GM19240 (cell line): ENCODE measurements around the gene KCNG2.
A peak's percentile ranks its signal among the peaks of the same experiment; 100 is the strongest.
"Not testable (repeated sequence)": the region's sequence is repeated elsewhere in the genome, so short reads cannot be mapped to it uniquely, and the experiment has no call there.

Experiments
- DNase-seq: peaks from one replicate; pipeline ENCODE4 v3.0.0; 2011; ENCODE audit warnings: low spot score; ENCODE audit not compliant: insufficient read length

KCNG2 gene

DNA sequence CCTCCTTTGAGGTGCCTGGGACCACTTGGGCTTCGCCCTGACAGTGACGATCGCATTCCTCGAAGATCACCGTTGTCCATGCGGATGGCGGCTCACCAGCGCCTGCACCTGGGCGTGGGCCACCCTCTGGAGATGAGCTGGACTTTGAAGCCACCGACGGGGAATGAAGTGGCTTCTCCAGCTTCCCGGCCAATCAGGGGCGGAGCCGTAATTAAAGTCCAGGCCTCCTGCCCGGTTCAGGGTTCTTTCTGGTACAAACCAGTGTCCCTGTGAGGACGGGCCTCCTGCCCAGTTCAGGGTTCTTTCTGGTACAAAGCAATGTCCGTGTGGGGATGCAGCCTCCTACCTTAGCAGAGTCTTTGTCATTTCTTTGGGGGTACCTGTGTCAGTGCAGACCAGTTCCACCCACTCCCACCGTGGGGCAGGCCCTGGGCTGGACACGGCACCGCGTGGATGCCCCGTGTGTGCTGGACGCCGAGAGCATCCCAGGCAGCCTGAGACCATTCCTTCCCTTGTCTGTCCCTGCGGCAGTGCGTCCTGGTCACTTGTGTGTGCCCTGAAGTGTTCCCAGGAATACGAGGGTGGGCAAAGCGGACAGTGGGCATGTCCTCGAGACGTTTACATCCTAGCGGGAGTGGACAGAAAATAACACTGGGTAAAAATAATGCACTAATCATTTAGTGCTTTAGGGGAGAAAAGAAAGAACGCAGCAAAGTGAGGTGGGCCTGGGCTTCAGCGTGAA is 55.0 kb downstream of the KCNG2 start:
- no peak for DNase-seq

DNA sequence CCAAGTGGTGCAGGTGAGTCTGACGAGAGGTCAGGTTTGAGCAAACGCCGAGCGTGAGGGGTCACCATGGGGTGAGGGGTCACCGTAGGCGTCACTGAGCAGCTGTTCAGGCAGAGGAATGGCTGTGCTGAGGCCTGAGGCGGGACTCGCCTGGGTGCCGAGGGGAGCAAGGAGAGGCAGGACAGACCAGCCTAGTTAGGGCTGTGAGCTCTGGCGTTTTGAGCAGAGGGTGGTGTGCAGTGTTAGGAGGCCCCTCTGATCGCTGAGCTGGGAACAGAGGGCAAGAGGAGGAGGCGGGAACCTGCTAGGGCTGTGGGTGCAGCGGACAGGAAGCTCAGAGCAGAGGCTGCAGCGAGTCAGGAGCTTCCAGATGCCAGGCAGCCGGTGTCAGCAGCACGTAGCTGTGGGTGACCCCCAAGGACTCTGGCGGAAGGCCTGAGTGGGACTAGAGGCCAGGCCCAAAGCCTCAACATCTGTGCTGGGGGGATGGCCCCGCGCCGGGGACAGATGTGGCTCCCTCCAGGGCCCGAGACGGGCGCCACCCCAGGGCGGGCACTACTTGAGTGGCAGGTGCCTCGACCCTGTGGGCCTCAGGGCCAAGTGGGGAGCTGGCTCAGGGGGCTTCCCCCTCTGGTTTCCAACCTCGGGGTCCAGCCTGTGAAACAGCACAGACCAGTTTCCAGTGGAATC is 55.7 kb downstream of the KCNG2 start:
- DNase-seq, result no peak

DNA sequence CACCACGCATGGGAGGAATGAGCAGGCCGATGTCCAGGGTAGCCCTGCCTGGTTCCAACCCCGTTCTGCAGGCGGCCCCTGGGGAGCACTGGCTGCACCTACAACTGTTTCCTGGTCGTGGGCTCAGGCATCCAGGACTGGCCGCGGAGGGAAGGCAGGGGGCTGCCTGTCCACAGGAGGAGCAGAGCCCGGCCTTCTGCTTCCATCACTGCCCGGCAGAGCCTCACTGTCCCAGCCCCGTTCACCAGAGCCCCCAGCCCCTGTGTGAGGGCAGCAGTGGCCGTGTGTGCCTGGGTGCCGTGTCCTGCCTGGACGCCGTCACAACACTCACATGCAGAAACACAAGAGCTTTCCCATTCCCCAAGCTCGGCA is 56.2 kb downstream of the KCNG2 start:
- no peak for DNase-seq

DNA sequence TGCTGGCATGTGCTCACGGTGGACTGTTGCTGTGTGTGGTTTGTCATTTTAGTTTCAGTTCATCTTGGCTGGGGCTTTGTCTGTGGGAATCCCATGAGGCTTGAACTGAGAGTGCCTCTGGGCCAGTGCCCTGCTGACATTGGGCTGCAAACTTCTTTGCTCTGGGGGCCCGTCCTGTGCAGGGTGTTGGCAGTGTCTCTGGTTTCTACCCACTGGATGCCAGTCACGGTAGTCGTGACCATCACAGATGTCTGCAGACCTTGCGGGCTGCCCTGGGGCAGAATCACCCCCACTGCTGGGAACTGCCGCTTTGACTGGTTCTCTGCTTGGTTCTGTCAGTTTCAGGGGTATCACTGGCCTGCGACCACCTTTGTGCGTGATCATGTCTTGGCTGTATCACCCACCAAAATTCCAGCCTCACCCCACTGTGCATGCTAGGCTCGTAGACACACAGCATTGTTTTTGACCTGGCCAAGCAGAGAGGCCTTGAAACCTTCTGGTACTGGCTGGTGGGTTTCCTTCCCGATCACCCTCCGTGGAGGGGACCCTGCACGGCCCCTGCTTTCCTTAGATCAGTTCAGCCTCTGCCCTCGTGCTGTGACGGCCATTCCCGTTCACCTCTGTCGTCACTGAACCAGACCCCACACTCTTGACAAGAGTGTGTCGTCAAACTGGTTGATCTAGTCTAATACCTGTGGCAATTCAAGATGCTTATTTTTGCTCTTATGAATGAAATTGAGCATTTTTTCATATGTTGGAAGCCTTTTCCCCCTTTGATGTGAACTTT is 57.6 kb downstream of the KCNG2 start:
- peak; percentile 63 for DNase-seq

DNA sequence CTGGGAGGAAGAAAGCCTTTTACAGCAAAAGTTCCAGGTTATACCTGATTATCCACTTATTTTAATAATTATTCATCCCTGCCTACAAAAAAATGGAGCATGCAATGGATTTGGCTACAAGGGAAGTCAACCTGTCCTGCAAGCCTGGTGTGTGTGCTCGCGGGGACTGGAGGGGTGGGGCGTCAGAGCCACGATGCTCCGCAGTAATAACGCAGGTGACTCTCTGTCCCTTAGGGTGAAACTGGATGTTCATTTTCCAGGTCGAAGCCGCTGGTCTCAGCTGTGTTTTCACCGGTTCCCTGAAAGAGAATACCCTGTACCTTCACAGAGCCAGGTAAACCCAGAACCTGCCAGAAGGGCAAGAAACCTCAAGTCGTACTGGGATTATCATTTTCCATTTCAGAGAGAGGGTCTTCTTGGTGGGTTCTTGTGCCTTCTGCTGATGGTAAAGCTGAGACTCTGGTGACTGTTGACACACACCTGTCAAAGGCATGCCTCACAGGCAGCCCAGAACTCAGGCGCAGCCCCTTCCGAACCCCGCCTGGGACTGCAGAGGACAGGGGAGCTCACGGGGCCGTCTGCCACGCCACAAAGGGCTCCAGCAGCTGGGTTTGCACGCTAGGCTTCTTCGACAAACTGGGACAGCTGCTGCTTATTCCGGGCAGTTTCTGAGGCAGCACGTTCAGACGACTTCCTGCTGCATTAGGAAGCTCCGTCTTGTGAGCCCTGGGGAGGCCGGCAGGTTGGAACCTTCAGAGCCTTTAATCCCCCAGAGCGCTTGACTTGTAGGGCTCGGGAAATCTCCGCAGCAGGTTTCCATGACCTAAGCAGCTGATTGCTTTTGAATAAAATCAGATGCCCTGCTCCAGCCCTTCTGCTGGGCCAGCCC is 58.6 kb downstream of the KCNG2 start:
- DNase-seq, result peak; percentile 65

DNA sequence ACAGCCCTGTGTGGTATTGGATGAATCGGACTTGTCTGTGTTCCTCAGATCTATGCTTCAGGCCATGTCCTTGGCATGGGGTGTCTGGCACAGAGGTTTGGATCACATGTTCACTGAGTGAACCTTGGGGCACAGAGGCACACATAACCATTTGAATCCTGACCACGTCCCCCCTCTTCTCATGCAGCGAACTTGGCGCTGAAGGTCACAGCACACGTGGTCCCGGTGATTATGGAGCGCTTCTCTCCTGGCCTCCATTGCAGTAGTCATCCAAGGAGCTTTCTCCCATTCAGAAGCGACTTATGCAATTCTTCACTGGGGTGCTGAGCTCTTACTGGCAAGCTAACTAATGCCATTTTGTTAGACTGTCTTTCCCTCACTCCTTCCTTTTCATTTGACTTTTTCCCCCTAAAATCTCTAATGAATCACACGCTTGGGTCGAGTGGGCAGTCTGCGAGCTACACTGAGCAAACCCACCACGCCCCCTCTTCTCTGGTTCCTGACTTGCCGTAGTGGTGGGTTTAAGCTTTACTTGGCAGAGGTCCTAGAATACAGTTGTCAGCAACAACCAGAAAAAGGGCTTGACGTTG is 59.4 kb downstream of the KCNG2 start:
- no peak for DNase-seq

DNA sequence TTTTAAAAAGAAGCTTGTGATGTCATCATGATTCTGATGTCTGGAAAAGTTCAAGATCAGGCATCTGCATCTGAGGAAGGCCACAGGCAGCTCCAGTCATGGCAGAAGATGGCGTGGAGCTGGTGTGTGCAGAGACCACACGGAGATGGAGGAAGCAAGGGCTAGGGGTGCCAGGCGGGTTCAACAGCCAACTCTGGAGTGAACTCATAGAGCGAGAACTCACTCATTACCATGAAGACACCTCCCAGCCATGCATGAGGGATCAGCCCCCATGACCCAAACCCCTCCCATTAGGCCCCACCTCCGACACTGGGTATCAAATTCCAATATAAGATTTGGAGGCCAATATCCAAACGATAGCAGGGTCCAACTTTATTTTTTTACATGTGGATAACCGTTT is 61.6 kb downstream of the KCNG2 start:
- no peak for DNase-seq

DNA sequence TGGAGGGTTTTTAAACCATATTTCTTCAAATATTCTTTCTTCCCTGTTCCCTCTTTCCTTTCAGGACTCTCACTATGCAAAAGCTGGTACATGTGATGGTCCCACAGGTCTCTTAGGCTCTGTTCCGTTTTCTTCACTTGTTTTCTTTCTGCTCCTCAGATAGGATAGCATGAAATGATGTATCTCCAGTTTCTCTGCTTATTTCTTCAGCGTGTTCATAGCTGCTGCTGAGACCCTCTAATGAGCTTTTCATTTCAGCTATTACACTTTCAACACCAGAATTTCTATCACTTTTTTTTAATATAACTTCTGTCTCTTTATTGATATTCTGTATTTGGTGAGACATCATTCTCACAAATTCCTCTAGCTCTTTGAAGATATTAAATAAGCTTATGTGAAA is 63.9 kb downstream of the KCNG2 start:
- DNase-seq, result no peak

DNA sequence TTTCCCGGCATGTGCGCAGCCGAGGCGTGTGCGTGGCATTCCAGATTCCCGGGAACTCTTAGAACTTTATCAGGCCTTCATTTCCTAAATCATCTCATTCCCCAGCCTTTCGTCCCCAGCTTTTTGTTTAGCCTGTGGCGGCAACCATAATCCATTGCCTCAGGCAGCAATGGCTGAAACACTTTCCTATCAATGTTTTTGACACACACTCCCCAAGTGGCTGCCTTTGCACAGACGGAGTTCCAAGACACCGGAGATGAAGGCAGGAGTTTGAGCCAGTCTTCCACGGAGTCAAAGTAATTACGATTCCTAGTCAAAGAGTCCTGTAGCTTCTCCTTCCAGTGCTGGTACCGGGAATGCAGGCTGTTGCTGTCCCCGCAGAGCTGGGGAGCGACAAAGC is 64.8 kb downstream of the KCNG2 start:
- DNase-seq, result no peak

DNA sequence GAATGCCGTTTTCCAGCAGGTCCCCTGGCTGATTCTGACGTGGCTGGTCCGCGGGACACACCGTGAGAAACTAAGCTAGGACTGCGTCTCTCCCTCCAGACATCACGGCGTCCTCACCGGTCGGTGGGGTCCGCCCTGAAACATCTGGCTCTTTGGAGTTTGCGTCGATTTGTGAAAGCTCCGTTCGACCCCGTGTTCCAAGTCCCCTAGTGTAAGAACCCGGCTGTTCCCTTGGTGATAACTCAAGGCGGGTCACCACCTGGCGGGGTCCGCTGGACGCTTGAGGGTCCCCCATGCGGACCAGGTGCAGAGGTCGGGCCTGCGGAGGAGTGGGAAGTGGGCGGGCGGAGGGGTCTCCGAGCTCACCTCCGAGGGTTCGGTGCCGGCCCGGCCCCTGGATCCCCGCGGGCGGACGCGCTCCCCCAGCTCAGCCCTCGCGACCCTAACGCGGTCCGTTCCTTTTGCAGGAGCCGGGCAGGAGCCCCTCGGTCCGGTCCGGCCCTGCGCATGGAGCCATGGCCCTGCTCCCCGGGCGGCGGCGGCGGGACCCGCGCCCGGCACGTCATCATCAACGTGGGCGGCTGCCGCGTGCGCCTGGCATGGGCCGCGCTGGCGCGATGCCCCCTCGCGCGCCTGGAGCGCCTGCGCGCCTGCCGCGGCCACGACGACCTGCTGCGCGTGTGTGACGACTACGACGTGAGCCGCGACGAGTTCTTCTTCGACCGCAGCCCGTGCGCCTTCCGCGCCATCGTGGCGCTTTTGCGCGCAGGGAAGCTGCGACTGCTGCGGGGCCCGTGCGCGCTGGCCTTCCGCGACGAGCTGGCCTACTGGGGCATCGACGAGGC is 65.6 kb downstream of the KCNG2 start:
- no peak for DNase-seq

DNA sequence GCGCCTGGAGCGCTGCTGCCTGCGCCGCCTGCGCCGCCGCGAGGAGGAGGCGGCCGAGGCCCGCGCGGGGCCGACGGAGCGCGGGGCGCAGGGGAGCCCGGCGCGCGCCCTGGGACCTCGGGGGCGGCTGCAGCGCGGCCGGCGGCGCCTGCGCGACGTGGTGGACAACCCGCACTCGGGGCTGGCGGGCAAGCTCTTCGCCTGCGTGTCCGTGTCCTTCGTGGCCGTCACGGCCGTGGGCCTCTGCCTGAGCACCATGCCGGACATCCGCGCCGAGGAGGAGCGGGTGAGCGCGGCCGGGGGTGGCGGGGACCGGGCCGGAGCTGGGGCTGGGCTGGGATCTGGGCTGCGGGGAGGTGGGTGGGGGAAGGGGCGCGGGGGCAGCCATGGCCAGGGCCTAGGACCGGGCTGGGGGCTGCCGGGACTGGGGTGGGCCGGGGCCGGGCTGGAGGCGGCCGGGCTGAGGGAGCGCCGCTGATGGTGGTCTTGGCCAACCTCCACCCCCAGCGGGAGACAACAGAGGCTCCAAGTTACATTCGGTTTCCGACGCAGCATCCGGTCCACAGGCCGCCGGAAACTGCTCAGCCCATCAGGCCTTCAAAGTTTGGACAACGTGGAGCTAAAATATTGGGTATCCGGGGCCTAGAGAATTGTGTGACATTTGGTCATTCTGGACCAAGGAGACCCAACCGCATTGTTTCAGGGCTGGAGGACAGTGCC is 66.4 kb downstream of the KCNG2 start:
- no peak for DNase-seq

DNA sequence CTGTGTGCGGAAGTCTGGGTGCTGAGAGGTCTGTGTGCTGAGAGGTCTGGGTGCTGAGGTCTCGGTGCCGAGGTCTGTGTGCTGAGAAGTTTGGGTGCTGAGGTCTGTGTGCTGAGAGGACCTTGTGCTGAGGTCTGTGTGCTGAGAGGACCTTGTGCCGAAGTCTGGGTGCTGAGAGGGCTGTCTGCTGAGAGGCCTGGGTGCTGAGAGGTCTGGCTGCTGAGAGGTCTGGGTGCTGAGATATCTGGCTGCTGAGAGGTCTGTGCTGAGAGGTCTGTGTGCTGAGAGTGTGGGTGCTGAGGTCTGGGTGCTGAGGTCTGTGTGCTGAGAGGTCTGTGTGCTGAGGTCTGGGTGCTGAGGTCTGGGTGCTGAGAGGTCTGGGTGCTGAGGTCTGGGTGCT is 67.2 kb downstream of the KCNG2 start:
- DNase-seq, result not testable (repeated sequence)

DNA sequence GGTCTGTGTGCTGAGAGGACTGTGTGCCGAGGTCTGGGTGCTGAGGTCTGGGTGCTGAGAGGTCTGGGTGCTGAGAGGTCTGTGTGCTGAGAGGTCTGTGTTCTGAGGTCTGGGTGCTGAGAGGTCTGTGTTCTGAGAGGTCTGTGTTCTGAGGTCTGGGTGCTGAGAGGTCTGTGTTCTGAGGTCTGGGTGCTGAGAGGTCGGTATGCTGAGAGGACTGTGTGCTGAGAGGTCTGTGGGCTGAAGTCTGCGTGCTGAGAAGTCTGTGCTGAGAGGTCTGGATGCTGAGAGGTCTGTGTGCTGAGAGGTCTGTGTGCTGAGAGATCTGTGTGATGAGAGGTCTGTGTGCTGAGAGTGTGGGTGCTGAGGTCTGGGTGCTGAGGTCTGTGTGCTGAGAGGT is 68.2 kb downstream of the KCNG2 start:
- not testable (repeated sequence) for DNase-seq

DNA sequence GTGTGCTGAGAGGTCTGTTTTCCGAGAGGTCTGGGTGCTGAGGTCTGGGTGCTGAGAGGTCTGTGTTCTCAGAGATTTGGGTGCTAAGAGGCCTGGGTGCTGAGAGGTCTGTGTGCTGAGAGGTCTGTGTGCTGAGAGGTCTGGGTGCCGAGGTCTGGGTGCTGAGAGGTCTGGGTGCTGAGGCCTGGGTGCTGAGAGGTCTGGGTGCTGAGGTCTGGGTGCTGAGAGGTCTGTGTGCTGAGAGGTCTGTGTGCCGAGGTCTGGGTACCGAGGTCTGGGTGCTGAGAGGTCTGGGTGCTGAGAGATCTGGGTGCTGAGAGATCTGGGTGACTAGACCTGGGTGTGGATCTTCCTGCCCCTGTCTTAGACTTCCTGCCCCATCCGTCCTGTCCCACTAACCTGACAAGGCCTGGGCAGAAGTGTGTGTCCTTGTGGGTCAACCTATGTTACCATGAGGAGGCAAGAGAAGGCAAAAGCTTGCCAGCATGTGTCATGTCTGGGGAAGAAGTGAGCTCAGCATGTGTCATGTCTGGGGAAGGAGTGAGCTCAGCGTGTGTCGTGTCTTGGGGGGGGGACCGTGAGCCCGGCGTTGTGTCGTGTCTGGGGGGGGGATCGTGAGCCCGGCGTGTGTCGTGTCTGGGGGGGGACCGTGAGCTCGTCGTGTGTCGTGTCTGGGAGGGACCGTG is 69.3 kb downstream of the KCNG2 start:
- DNase-seq, result no peak

DNA sequence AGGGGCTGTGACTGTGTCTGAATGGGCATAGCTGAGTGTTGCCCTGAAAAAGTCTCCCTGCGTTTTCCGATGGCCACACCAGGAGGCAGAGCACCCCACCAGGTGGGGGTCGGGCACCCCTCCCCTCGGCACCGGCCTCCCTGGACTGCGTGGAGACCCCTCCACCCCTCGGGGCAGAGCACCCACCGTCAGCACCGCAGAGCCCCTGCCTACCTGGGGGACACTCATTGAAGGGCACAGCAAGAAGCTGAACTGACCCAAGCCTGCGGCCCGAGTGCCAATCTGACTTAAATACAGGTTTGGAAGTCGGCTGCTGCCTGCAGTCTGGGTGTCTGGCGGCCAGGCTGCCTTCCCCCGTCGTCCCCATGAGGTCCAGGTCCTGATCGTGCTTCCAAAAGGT is 69.9 kb downstream of the KCNG2 start:
- DNase-seq, result no peak

DNA sequence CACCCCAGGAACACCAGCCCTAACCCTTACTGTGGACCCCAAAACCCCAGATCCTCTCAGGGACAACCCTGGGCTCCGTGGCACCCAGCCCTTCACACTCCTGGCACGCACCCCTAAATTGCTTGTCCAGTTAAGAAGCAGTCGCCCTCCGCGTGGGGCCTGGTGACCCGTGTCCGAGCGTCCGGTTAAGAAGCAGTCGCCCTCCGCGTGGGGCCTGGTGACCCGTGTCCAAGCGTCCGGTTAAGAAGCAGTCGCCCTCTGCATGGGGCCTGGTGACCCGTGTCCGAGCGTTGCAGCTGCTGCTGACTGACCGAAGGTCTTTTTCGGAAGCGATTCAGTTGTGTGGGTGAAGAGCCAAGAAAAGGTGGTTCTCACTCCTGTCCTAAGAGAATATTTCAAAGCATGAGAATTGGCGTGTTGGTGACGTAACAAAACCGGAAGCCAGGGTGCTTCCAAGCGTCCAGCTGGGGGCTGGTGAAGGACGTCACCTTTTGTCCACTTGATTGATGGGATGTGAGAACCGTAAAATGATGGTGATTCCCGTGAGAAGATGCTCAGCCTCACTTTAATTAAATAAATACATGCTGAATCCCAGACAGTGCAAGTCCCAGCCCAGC is 70.5 kb downstream of the KCNG2 start:
- no peak for DNase-seq

DNA sequence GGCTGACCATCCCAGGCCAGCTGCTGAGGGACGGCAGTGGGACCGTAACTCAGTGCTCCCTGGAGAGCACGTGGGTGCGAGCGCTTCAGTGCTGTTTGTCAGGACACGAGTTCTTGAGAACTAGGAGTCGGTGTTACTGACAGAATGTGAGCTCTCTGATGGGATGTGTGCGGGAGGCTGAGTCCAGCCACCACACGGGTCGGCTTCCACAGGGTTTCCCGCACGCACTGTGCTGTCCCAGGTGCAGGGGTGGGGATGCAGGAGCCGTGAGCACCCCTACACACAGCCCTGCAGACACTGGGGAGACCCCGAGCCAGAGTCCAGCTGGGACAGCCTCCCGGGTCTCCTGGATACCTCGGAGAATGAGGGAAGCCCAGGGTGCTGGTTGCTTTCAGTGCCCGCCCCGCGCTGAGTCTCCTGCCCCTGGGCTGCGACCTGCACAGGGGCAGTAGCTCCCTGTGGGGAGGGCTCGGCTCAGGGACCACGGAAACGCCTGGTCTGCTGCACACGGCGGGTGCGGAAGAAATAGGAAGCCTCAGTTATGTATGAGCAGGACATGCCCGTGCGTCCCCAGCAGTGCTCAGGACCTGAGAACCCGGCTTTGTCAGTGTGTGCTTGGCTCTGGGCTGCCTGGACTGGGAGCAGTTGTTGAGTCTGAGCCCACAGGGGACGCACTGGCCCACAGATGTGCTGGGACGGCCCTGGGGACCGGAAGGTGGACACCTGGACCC is 71.2 kb downstream of the KCNG2 start:
- no peak for DNase-seq
